HG03108 (cell line): ENCODE results near the gene SPRED2.
"Not testable (repeated sequence)": the region's sequence is repeated elsewhere in the genome, so short reads cannot be mapped to it uniquely, and the experiment has no call there.

Experiments
- ATAC-seq: cut with Tn5 transposase; IDR thresholded peaks from one replicate; pipeline ENCODE4 v1.9.1; 2021; ENCODE audit warnings: moderate library complexity; ENCODE audit not compliant: unreplicated experiment

SPRED2 gene

GRCh38 chr2:65345631-65346030 is 86.8 kb downstream of the SPRED2 start:
- ATAC-seq = no peak

- no peak for ATAC-seq
Observed at GRCh38 chr2:65344689-65345088, 87.7 kb downstream of the SPRED2 start.

- no peak for ATAC-seq
Observed at GRCh38 chr2:65344182-65344581, 88.2 kb downstream of the SPRED2 start.

GRCh38 chr2:65343386-65343785 is 89.0 kb downstream of the SPRED2 start:
- no peak for ATAC-seq

GRCh38 chr2:65340898-65341681 is 91.3 kb downstream of the SPRED2 start:
- no peak for ATAC-seq

- ATAC-seq = no peak
Observed at GRCh38 chr2:65339648-65340047, 92.8 kb downstream of the SPRED2 start.

- not testable (repeated sequence) for ATAC-seq
Observed at GRCh38 chr2:65338830-65339495, 93.4 kb downstream of the SPRED2 start.

- ATAC-seq = not testable (repeated sequence)
Observed at GRCh38 chr2:65337915-65338314, 94.5 kb downstream of the SPRED2 start.

GRCh38 chr2:65334714-65335113 is 97.7 kb downstream of the SPRED2 start:
- no peak for ATAC-seq

GRCh38 chr2:65331336-65332025 is 100.9 kb downstream of the SPRED2 start:
- no peak for ATAC-seq

- no peak for ATAC-seq
Observed at GRCh38 chr2:65329525-65329924, 102.9 kb downstream of the SPRED2 start.

- no peak for ATAC-seq
Observed at GRCh38 chr2:65326276-65326675, 106.1 kb downstream of the SPRED2 start.

- no peak for ATAC-seq
Observed at GRCh38 chr2:65325066-65325465, 107.3 kb downstream of the SPRED2 start.

GRCh38 chr2:65320946-65321345 is 111.5 kb downstream of the SPRED2 start:
- ATAC-seq = no peak

- ATAC-seq = peak; percentile 43
Observed at GRCh38 chr2:65320042-65320725, 112.2 kb downstream of the SPRED2 start.

GRCh38 chr2:65319674-65320041 is 112.7 kb downstream of the SPRED2 start:
- no peak for ATAC-seq

- ATAC-seq = no peak
Observed at GRCh38 chr2:65319072-65319673, 113.2 kb downstream of the SPRED2 start.

- no peak for ATAC-seq
Observed at GRCh38 chr2:65317841-65318240, 114.6 kb downstream of the SPRED2 start.

- not testable (repeated sequence) for ATAC-seq
Observed at GRCh38 chr2:65317351-65317750, 115.0 kb downstream of the SPRED2 start.

- no peak for ATAC-seq
Observed at GRCh38 chr2:65316072-65316471, 116.3 kb downstream of the SPRED2 start.
